Activated naive CD8-positive, alpha-beta T cell treated with anti-CD3 and anti-CD28 coated beads for 36 hours (primary cell): ENCODE measurements around the gene MCFD2. TPM values are rescaled to one million over a fixed set of nuclear protein-coding genes. Genes with fewer than 3 reads are reported as not detected.

Experiments
- DNase-seq: peaks from one replicate; pipeline ENCODE4 v3.0.0; 2021
- H3K27ac Mint-ChIP-seq: one replicate; pipeline ENCODE4 v1.8.0; 2022; ENCODE audit warnings: mild to moderate bottlenecking, moderate library complexity, mixed read lengths
- H3K27me3 Mint-ChIP-seq: one replicate; pipeline ENCODE4 v1.8.0; 2022; ENCODE audit warnings: mild to moderate bottlenecking, mixed read lengths
- H3K36me3 Mint-ChIP-seq: one replicate; pipeline ENCODE4 v1.8.0; 2021; ENCODE audit warnings: mild to moderate bottlenecking, mixed read lengths
- H3K4me1 Mint-ChIP-seq: one replicate; pipeline ENCODE4 v1.8.0; 2021; ENCODE audit warnings: mixed read lengths
- H3K4me3 Mint-ChIP-seq: one replicate; pipeline ENCODE4 v1.8.0; 2022; ENCODE audit warnings: mild to moderate bottlenecking, moderate library complexity, mixed read lengths
- H3K9me3 Mint-ChIP-seq: one replicate; pipeline ENCODE4 v1.8.0; 2022; ENCODE audit warnings: mixed read lengths
- total RNA-seq, 2 experiments: library from RNA; stranded (reverse); gene quantifications; one replicate each; pipeline ENCODE4 v1.2.3, GENCODE V29; 2021

MCFD2 gene
- 10 to 100 TPM; 41.2 to 42.3 TPM for total RNA-seq

GRCh38 chr2:46915281-46915810 is at the start of gene MCFD2:
Gene MCFD2, minus strand, starts transcription at chr2:46915806. Its CDS starts 6,635 bp downstream, at chr2:46909171.
- Mint-ChIP-seq H3K4me1 (peaks cover 47% of the 10 kb centered on the region), H3K4me3 (peak within 1 kb of the TSS; percentile 89), H3K27ac (peak within 1 kb of the TSS; percentile 84), H3K9me3 (no peaks in the 10 kb centered on the region), H3K27me3 (no peaks in the 10 kb centered on the region), H3K36me3 (peaks cover 9% of the 10 kb centered on the region)
- DNase-seq = no peak

GRCh38 chr2:46964835-46965560 is 49.4 kb upstream of the MCFD2 start:
- no peak for DNase-seq
- Mint-ChIP-seq H3K4me1 (peaks cover 13% of the 10 kb centered on the region), H3K9me3 (no peaks in the 10 kb centered on the region), H3K36me3 (peaks cover 8% of the 10 kb centered on the region), H3K27me3 (no peaks in the 10 kb centered on the region), H3K4me3 (no peak overlapping the region), H3K27ac (no peak overlapping the region)

DNA sequence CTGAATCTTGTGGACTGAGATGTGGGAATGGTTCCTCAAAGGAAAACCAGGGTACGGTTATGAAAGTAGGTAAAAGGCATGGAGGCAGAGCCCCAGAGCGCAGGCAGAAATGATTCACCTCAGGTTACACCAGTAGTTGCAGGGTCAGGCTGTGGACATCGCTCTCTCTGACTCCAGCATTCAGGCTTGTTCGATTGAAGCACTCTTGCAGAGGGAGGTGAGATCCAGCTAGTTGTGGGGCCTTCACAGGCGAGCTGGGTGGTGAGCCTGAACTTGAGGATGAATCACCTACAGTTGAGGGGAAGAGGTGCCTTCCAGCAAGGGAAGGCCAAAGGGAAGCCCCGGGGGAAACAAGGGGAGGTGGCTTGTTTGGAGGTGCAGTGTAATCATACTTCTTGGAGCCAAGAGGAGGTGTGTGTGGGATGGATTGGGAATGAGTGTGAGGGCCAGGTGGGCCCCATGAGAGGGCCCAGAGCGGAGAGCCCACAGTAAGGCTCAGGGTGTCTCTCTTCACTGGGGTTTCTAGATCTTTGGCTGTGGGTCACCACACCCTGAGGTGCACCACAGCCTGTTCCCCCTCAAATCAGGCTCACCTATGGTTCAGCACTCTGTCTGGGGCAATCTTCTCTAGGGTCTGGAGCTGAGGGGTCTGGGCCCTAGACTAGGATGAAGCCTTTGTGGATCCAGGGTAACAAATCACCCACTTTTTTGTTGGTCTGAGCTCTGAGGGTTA is 48.5 kb upstream of the MCFD2 start:
- H3K9me3 Mint-ChIP-seq = no peaks in the 10 kb centered on the region
- H3K27me3 Mint-ChIP-seq = no peaks in the 10 kb centered on the region
- peak overlapping the region; percentile 37 for H3K27ac Mint-ChIP-seq
- no peak overlapping the region for H3K4me3 Mint-ChIP-seq
- peaks cover 13% of the 10 kb centered on the region for H3K4me1 Mint-ChIP-seq
- H3K36me3 Mint-ChIP-seq = peaks cover 10% of the 10 kb centered on the region
- no peak for DNase-seq

- Mint-ChIP-seq H3K4me1 (peaks cover 13% of the 10 kb centered on the region), H3K36me3 (peaks cover 16% of the 10 kb centered on the region), H3K9me3 (no peaks in the 10 kb centered on the region), H3K27me3 (no peaks in the 10 kb centered on the region), H3K27ac (no peak overlapping the region), H3K4me3 (no peak overlapping the region)
- no peak for DNase-seq
Measured at GRCh38 chr2:46963210-46963609, 47.6 kb upstream of the MCFD2 start.

DNA sequence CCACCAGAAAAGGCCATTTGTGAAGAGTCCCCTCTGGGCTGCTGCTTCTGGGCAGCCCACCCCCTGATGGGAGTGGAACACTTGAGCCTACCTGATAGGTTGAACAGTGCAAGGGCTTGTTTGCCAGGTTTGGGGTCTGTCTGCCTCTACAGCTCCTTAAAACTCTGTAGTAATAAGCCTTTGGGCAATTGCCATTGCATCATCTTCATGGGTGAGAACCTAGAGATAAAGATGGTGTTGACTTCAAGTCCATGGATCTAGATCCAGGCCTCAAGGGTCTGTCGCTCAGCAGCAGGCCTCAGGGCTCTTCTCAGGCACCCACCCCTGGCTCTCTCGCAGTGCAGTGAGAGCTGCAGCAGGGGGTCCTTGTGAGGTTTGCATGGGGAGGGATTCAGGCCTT is 47.1 kb upstream of the MCFD2 start:
- H3K36me3 Mint-ChIP-seq = peaks cover 16% of the 10 kb centered on the region
- H3K4me3 Mint-ChIP-seq = no peak overlapping the region
- H3K9me3 Mint-ChIP-seq = no peaks in the 10 kb centered on the region
- H3K4me1 Mint-ChIP-seq = peaks cover 13% of the 10 kb centered on the region
- no peak overlapping the region for H3K27ac Mint-ChIP-seq
- no peak for DNase-seq
- H3K27me3 Mint-ChIP-seq = no peaks in the 10 kb centered on the region

DNA sequence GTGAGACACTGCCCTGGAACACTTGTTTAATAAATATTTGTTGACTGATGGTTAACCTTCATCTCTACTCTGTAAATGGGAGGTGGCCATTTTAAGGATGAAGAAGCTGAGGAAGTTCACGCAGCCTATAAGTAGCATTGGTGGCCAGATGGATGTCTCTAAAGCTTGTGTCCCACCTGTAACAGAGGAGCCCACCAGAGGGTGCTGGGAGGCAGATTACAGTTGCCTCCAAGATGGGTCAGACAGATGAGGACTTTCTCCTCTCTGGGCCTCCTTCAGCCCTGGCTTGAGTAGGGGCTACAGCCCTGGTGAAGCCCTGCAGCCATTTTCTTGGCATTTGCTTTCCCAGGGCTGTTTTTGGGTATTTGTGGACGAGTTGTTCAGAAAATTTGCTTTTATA is 45.0 kb upstream of the MCFD2 start:
- DNase-seq = no peak
- Mint-ChIP-seq H3K9me3 (no peaks in the 10 kb centered on the region), H3K27ac (no peak overlapping the region), H3K4me3 (no peak overlapping the region), H3K27me3 (no peaks in the 10 kb centered on the region), H3K4me1 (peaks cover 9% of the 10 kb centered on the region), H3K36me3 (peaks cover 23% of the 10 kb centered on the region)

DNA sequence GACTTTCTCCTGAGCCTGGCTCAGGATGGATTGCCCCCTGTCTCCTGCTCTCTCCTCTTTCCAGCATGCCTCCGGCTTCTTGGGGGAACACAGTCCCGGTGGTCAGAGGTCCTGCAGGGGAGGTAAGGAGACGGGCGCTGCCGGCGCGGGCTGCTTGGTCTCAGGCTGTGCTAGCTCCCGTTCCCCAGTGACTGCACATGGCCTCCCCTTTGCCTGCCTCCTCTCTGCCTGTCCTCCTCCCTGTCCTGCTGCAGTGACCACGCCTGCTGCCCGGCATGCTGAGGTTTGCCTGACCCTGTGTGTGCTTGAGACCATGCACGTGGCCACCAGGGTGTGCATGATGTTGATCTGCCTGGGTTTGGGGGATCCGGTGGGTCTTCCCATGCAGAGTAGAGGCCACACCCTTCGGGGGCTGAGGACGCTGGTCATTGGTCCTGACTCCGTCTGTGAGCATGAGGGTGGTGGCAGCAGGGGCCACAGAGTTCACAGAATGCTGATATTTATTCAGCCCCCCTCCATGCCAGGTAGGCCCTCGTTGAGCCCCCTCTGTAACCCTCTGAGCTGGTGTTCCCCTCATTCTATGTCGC is 42.9 kb upstream of the MCFD2 start:
- H3K9me3 Mint-ChIP-seq = no peaks in the 10 kb centered on the region
- no peaks in the 10 kb centered on the region for H3K27me3 Mint-ChIP-seq
- peaks cover 3% of the 10 kb centered on the region for H3K4me1 Mint-ChIP-seq
- no peak overlapping the region for H3K4me3 Mint-ChIP-seq
- H3K27ac Mint-ChIP-seq = no peak overlapping the region
- peaks cover 25% of the 10 kb centered on the region for H3K36me3 Mint-ChIP-seq
- no peak for DNase-seq

DNA sequence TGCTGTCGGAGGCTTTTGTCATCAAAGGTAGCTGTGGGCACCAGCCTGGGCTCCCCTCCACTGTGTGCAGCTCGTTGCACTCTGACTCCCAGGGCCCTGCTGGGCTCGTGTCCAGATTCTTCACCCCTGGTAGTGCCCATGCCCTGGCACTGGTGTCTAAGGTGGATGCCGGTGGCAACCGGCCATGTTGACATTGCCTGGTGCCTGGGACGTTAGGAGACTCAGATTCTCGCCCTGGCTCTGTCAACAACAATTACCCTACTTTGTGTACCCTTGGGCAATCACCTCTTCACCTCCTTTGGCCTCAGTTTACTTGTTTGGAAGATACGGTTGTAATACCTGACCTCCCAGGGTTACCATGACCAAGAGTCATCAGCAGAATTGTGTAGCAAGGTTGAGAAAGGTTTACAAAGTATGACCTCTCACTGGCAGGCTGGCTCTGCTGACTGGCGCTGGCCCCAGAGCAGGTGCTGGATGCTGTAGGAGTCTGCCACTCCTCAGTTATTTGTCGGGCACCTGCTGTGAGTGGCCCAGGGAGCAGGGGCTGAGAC is 41.5 kb upstream of the MCFD2 start:
- Mint-ChIP-seq H3K4me1 (peaks cover 3% of the 10 kb centered on the region), H3K36me3 (peaks cover 24% of the 10 kb centered on the region), H3K4me3 (no peak overlapping the region), H3K27me3 (no peaks in the 10 kb centered on the region), H3K9me3 (no peaks in the 10 kb centered on the region), H3K27ac (no peak overlapping the region)
- DNase-seq = no peak

DNA sequence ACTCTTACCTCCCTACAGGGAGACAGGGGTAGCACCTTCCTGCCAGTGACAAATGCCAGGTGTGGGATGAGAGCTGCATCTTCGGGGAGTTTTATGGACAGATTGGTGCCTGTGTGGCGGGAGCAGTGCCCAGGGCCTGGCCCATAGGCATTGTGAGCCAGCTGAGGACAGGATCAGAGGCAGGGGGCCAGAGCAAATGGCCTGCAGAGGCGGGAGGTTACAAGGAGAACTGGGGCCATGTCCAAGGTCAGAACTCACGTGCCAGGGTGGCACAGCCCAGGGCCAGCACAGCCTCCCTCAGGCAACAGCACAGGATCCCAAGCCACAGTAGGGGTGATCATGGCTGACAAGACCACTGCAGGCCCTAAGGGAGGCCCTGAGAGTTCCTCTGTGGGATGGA is 40.2 kb upstream of the MCFD2 start:
- Mint-ChIP-seq H3K4me3 (no peak overlapping the region), H3K9me3 (no peaks in the 10 kb centered on the region), H3K36me3 (peaks cover 34% of the 10 kb centered on the region)

GRCh38 chr2:46954951-46955571 is 39.5 kb upstream of the MCFD2 start:
- no peaks in the 10 kb centered on the region for H3K9me3 Mint-ChIP-seq
- H3K4me1 Mint-ChIP-seq = peaks cover 7% of the 10 kb centered on the region
- H3K27ac Mint-ChIP-seq = no peak overlapping the region
- H3K36me3 Mint-ChIP-seq = peaks cover 39% of the 10 kb centered on the region
- DNase-seq = no peak
- H3K27me3 Mint-ChIP-seq = no peaks in the 10 kb centered on the region
- H3K4me3 Mint-ChIP-seq = no peak overlapping the region

More for the DNA sequence above, 40.2 kb upstream of the MCFD2 start:
- no peak for DNase-seq
- peak overlapping the region; percentile 47 for H3K27ac Mint-ChIP-seq
- no peaks in the 10 kb centered on the region for H3K27me3 Mint-ChIP-seq
- peaks cover 7% of the 10 kb centered on the region for H3K4me1 Mint-ChIP-seq

GRCh38 chr2:46952171-46952570 is 36.6 kb upstream of the MCFD2 start:
- Mint-ChIP-seq H3K9me3 (no peaks in the 10 kb centered on the region), H3K36me3 (peaks cover 33% of the 10 kb centered on the region), H3K27me3 (no peaks in the 10 kb centered on the region), H3K4me1 (peaks cover 19% of the 10 kb centered on the region), H3K4me3 (no peak overlapping the region), H3K27ac (peak overlapping the region; percentile 62)
- DNase-seq = no peak

GRCh38 chr2:46951290-46952064 is 35.9 kb upstream of the MCFD2 start:
- H3K4me3 Mint-ChIP-seq = no peak overlapping the region
- H3K4me1 Mint-ChIP-seq = peaks cover 22% of the 10 kb centered on the region
- H3K9me3 Mint-ChIP-seq = no peaks in the 10 kb centered on the region
- peak overlapping the region; percentile 62 for H3K27ac Mint-ChIP-seq
- DNase-seq = no peak
- peaks cover 36% of the 10 kb centered on the region for H3K36me3 Mint-ChIP-seq
- H3K27me3 Mint-ChIP-seq = no peaks in the 10 kb centered on the region

DNA sequence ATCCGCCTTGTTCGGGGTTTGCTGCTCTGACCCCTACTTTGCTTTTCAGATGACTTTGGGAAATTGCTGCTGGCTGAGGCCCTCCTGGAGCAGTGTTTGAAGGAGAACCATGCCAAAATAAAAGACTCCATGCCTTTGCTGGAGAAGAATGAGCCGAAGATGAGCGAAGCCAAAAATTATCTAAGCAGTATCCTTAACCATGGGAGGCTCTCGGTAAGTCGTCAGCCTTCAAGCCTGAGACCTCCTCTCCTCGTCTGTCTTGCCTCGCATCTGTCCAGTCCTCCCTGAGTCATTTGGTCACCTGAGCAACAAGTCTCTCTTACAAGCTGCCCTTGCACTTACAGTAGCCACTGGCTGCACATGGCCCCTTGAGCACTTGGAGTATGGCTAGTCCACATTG is 34.7 kb upstream of the MCFD2 start:
- no peak for DNase-seq
- Mint-ChIP-seq H3K27ac (no peak overlapping the region), H3K9me3 (no peaks in the 10 kb centered on the region), H3K4me1 (peaks cover 31% of the 10 kb centered on the region), H3K36me3 (peaks cover 35% of the 10 kb centered on the region), H3K4me3 (no peak overlapping the region), H3K27me3 (no peaks in the 10 kb centered on the region)

DNA sequence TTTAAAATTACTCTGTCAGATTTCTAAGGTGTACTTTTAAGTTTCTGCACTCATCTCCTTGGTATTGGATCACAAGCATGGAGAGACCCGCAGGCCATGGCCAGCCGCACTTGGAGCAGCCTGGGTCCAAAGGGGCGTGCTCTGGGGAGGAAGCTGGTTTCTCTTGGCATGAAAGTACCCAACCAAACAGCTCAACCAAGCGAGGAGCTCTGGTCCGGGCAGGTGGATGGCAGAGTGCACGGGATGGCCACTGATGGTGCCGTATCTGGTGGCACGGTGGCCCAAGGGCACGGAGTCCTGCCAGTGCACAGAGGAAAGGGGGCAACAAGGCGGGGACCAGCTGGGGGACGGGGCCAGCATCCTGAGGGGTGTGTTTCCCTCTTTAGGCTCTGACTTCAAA is 32.2 kb upstream of the MCFD2 start:
- peaks cover 45% of the 10 kb centered on the region for H3K36me3 Mint-ChIP-seq
- no peaks in the 10 kb centered on the region for H3K27me3 Mint-ChIP-seq
- H3K9me3 Mint-ChIP-seq = no peaks in the 10 kb centered on the region
- peaks cover 52% of the 10 kb centered on the region for H3K4me1 Mint-ChIP-seq
- no peak overlapping the region for H3K27ac Mint-ChIP-seq
- no peak for DNase-seq
- no peak overlapping the region for H3K4me3 Mint-ChIP-seq
